Spleen (tissue), 11 donors: ENCODE data around the gene INO80C. TPM values are rescaled to one million over a fixed set of nuclear protein-coding genes. Genes with fewer than 3 reads are reported as not detected.

Experiments
- DNase-seq: peaks from one replicate; pipeline ENCODE4 v3.0.0-alpha.2; 2020
- H3K27ac ChIP-seq, 8 donors: fragments of 200-600 bp; sonication (generic) in 7 of 8; 1 replicate in 4 of 8; 2 replicates in 4 of 8; pipeline versions ENCODE4 v1.5.0 to v1.8.0; 2016 to 2021; ENCODE audit warnings: inconsistent platforms in 4 of 8, mild to moderate bottlenecking in 4 of 8, moderate library complexity in 1 of 8
- H3K27me3 ChIP-seq, 7 donors: fragments of 200-600 bp; sonication (generic) in 6 of 7; replicated peaks in 1 of 7; 1 replicate in 4 of 7; 2 replicates in 3 of 7; pipeline versions ENCODE4 v1.5.0 to v1.8.0; 2016 to 2021; ENCODE audit warnings: inconsistent platforms in 3 of 7, mild to moderate bottlenecking in 1 of 7
- H3K36me3 ChIP-seq, 6 donors: fragments of 200-600 bp; sonication (generic) in 5 of 6; 1 replicate in 4 of 6; 2 replicates in 2 of 6; pipeline versions ENCODE4 v1.5.0 to v1.8.0; 2016 to 2021; ENCODE audit warnings: inconsistent platforms in 2 of 6
- H3K4me1 ChIP-seq, 6 donors: fragments of 200-600 bp; sonication (generic) in 5 of 6; 1 replicate in 3 of 6; 2 replicates in 3 of 6; pipeline versions ENCODE4 v1.5.0 to v1.8.0; 2016 to 2021; ENCODE audit warnings: inconsistent platforms in 3 of 6
- H3K4me3 ChIP-seq, 8 donors: fragments of 200-600 bp; sonication (generic) in 7 of 8; 1 replicate in 4 of 8; 2 replicates in 4 of 8; pipeline versions ENCODE4 v1.5.0 to v1.8.0; 2016 to 2021; ENCODE audit warnings: inconsistent platforms in 4 of 8, mild to moderate bottlenecking in 4 of 8, moderate library complexity in 2 of 8
- H3K9me3 ChIP-seq, 8 donors: fragments of 200-600 bp; sonication (generic) in 7 of 8; 1 replicate in 4 of 8; 2 replicates in 4 of 8; pipeline versions ENCODE4 v1.5.0 to v1.8.0; 2016 to 2021; ENCODE audit warnings: inconsistent platforms in 4 of 8
- POLR2A ChIP-seq, 3 donors: fragments of 450-650 bp; IDR thresholded peaks; one replicate each; pipeline ENCODE4 v1.5.1; 2017; ENCODE audit warnings: antibody characterized with exemption in 3 of 3, mild to moderate bottlenecking in 1 of 3
- POLR2AphosphoS5 ChIP-seq, 3 donors: sonication (generic); formaldehyde crosslinking; IDR thresholded peaks; one replicate each; pipeline ENCODE4 v1.5.1; 2017; ENCODE audit warnings: antibody characterized with exemption in 3 of 3
- WGBS, 5 donors: extraction: QIAGEN DNeasy Blood & Tissue Kit in 3 of 5; methylation state at CpG; one replicate each; pipeline versions ENCODE4 v1.1.5 to v1.1.7; 2013 to 2018; 5-methylcytosine and 5-hydroxymethylcytosine counted together
- intact Hi-C: fragments of 100-400 bp; cut with DNase I; formaldehyde crosslinking; loops from one replicate; pipeline ENCODE4 v1.15.0; 2023; ENCODE audit warnings: low total_unique reads
- polyA plus RNA-seq, 3 donors: library from polyadenylated mRNA; stranded (reverse); fragments of 200-250 nt; gene quantifications; one replicate each; pipeline ENCODE4 v1.2.1, GENCODE V29; 2013
- total RNA-seq, 7 donors: library from RNA; depleted of rRNA in 3 of 7; stranded (reverse); fragments of >200 nt in 3 of 7; fragmentation: NEBNext Ultra II Directional in 4 of 7; extraction: Animal tissue kit (Norgen Biotek cat#: 25700) in 4 of 7; gene quantifications; one replicate each; pipeline versions ENCODE4 v1.1.0 to v1.2.1, GENCODE V29; 2016 to 2021
- TF ChIP-seq, protein P1 (sequence below), 11 experiments: fragments of 200-600 bp in 7 of 11; fragments of 450-650 bp in 4 of 11; sonication (generic) in 4 of 11; IDR thresholded peaks in 8 of 11; conservative IDR thresholded peaks in 3 of 11; 1 replicate in 7 of 11; 2 replicates in 4 of 11; pipeline versions ENCODE4 v1.4.0 to v1.8.0; 2016 to 2021; ENCODE audit warnings: antibody characterized with exemption in 11 of 11, inconsistent platforms in 4 of 11, mild to moderate bottlenecking in 1 of 11
- donor health status: healthy with polysubstance abuse.
- donor health status: DM: no; HTN: no; CAD: no; lungs with moderate emphysema.
- donor health status: DM: no; HTN: no; CAD: no.
- donor health status: Bipolar disorder and iron deficiency.
- donor health status: healthy.
- donor health status: DM: no; HTN: no; CAD: no.
- donor health status: DM: yes; HTN: yes; CAD: no.

INO80C gene
- total and polyA plus RNA-seq, 10 donors, result 18.9 to 57.5 (median 34.5) TPM

DNA sequence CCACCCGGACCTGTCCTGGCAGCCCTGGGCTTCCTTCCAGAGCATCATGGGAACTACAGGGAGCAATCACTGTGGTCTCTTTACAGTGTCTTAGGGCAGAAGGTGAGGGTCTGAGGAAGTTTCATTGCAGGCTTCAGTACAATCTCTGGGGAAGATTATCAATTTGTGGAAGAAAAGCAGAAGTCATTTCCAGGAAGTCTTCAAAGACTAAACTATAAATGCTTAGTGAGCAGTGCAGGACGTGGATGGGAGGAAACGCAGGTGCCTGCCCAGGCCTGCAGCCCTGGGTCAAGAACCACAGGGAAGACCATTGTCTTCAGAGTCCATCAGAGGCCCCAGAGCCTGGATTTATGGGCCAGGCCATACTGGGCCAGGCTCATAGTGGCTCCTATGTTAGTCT lies 54.3 kb downstream of the INO80C start:
- Histone ChIP-seq H3K4me1 (peaks cover 0 to 8% (median 3%) of the 10 kb centered on the region in 6 donors), H3K27ac (no peak overlapping the region), H3K4me3 (no peak overlapping the region), H3K27me3 (no peaks in the 10 kb centered on the region), H3K36me3 (no peaks in the 10 kb centered on the region), H3K9me3 (no peaks in the 10 kb centered on the region)
- TF ChIP-seq, protein P1, sequence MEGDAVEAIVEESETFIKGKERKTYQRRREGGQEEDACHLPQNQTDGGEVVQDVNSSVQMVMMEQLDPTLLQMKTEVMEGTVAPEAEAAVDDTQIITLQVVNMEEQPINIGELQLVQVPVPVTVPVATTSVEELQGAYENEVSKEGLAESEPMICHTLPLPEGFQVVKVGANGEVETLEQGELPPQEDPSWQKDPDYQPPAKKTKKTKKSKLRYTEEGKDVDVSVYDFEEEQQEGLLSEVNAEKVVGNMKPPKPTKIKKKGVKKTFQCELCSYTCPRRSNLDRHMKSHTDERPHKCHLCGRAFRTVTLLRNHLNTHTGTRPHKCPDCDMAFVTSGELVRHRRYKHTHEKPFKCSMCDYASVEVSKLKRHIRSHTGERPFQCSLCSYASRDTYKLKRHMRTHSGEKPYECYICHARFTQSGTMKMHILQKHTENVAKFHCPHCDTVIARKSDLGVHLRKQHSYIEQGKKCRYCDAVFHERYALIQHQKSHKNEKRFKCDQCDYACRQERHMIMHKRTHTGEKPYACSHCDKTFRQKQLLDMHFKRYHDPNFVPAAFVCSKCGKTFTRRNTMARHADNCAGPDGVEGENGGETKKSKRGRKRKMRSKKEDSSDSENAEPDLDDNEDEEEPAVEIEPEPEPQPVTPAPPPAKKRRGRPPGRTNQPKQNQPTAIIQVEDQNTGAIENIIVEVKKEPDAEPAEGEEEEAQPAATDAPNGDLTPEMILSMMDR (IDR thresholded peaks at IDR 0.05 in 8 of 11, conservative IDR thresholded peaks at IDR 0.05 in 3 of 11), result no peak
- TF ChIP-seq POLR2AphosphoS5 (IDR thresholded peaks at IDR 0.05) (no peak), POLR2A (IDR thresholded peaks at IDR 0.05) (no peak)
- intact Hi-C loops, result no loop called here
- WGBS, 5 donors, result 51 to 73% (median 57%) methylated on average over 3 of the region's 3 CpGs
- no peak for DNase-seq

DNA sequence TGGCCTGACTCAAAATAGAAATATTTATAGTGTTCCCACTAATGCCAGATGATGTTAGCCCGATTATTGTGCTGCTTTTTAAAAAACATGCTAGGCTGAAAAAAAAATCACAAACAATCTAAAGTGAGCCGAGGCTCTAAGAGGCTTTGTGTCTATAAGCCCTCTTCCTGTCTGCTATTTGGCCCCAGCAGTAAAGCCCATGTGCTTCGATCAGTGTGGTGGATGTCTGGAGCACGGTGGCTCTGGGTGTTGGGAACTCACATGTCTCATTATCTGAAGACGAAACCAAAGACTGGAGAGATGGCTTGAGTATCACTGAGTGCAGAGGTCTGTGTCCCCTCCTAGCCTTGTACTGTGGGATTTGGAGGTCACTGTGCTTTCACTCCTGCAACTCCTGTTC lies 55.1 kb downstream of the INO80C start:
- Histone ChIP-seq H3K9me3 (no peaks in the 10 kb centered on the region), H3K36me3 (no peaks in the 10 kb centered on the region), H3K27me3 (no peaks in the 10 kb centered on the region), H3K27ac (no peak overlapping the region), H3K4me3 (no peak overlapping the region), H3K4me1 (peaks cover 0 to 8% (median 3%) of the 10 kb centered on the region in 6 donors)
- WGBS, 5 donors, result 60 to 81% (median 79%) methylated on average over 5 of the region's 5 CpGs
- TF ChIP-seq POLR2AphosphoS5 (IDR thresholded peaks at IDR 0.05) (no peak), POLR2A (IDR thresholded peaks at IDR 0.05) (no peak)
- TF ChIP-seq, protein P1 (IDR thresholded peaks at IDR 0.05 in 8 of 11, conservative IDR thresholded peaks at IDR 0.05 in 3 of 11), result no peak
- intact Hi-C loops, result no loop called here
- no peak for DNase-seq

DNA sequence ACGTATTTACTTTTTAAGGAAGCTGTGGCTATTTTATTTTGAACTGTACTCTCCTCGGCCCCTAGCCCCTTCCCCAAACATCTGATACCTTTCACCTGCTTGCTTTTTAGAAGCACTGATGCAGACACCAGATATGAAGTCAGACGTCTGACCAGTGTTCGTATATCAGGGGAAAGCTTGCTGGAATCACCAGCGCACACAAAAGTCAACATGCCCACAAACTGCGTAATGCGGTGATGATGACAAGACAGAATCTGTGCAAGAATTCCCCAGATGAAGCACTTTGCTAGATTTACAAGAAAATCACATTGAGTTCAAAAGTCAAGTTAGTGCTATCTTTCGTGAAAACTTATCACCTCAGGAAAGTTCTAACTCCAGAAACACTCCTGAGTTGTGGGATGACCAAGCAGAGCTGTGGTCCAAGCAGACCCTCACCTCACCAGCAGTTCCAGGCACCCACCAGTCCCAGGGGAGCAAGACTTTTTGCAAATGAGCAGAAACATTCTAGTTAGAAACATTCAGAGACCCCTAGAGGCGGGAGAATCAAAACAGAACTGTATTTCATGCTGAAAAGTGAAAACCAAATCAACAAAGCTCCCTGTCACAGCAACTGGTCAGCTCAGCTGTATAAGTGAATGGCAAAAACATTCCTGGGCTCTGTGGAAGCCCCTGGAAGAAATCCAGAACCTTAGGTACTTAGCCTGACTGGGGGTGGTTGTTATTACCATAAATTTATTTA lies 55.7 kb downstream of the INO80C start:
- no peaks in the 10 kb centered on the region for H3K36me3 ChIP-seq
- DNase-seq, result no peak
- no peaks in the 10 kb centered on the region for H3K27me3 ChIP-seq
- no peak overlapping the region for H3K27ac ChIP-seq
- WGBS, 5 donors, result 82 to 91% (median 88%) methylated on average over 9 of the region's 9 CpGs
- H3K4me3 ChIP-seq, result no peak overlapping the region
- intact Hi-C loops, result no loop called here
- TF ChIP-seq POLR2A (IDR thresholded peaks at IDR 0.05) (no peak), POLR2AphosphoS5 (IDR thresholded peaks at IDR 0.05) (no peak)
- TF ChIP-seq, protein P1 (IDR thresholded peaks at IDR 0.05 in 8 of 11, conservative IDR thresholded peaks at IDR 0.05 in 3 of 11), result no peak
- H3K9me3 ChIP-seq, result no peaks in the 10 kb centered on the region
- peaks cover 0 to 8% (median 3%) of the 10 kb centered on the region in 6 donors for H3K4me1 ChIP-seq

DNA sequence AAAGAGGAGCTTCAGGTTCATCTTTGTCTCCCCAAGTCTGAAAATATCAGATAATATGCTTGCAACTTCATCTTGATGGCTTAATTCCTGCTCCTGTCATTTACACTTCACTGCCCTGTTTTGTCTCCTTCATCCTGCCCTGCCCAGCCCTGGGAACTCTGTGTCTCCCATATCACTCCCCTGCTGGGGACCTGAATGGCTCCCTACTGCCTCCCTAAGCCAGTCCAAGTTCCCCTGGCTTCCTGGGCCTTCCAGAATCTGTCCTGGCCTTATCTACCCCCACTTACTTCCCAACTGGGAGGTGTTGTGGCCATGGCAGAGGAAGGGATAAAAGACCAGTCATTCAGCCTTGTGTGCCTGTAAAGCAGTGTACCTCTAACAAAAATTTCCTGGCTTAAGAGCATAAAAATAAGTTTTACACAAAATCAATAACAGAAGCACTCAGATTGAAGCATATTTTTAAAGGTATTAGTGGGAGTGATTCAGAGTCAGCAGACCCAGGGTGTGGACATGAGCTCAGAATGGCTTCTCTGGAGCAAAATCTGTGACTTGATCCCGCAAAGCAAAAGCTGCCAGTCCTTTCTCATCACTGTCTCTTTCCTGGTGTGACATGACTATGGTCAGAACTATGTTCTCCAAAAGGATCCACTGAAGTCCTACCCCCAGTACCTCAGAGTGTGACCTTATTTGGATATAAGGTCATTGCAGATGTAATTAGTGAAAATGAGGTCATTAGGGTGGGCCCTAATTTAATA lies 59.1 kb downstream of the INO80C start:
- TF ChIP-seq POLR2A (IDR thresholded peaks at IDR 0.05) (no peak), POLR2AphosphoS5 (IDR thresholded peaks at IDR 0.05) (no peak)
- TF ChIP-seq, protein P1 (IDR thresholded peaks at IDR 0.05 in 8 of 11, conservative IDR thresholded peaks at IDR 0.05 in 3 of 11), result no peak
- H3K4me3 ChIP-seq, result no peak overlapping the region
- no peak for DNase-seq
- intact Hi-C loops, result no loop called here
- no peaks in the 10 kb centered on the region for H3K27me3 ChIP-seq
- H3K9me3 ChIP-seq, result peaks cover 0 to 22% (median 19%) of the 10 kb centered on the region in 8 donors
- 78 to 100% (median 97%) methylated on average over 1 of the region's 1 CpG for WGBS, 5 donors
- H3K4me1 ChIP-seq, result peaks cover 0 to 7% (median 2%) of the 10 kb centered on the region in 6 donors
- no peaks in the 10 kb centered on the region for H3K36me3 ChIP-seq
- H3K27ac ChIP-seq, result no peak overlapping the region
